ENCODE measurements around the gene GTF2I. TPM values are rescaled to one million over a fixed set of nuclear protein-coding genes. Genes with fewer than 3 reads are reported as not detected.

Gene GTF2I
- total RNA-seq (ENCODE audit: low replicate concordance): 256 and 310 TPM in 2 replicates

DNA sequence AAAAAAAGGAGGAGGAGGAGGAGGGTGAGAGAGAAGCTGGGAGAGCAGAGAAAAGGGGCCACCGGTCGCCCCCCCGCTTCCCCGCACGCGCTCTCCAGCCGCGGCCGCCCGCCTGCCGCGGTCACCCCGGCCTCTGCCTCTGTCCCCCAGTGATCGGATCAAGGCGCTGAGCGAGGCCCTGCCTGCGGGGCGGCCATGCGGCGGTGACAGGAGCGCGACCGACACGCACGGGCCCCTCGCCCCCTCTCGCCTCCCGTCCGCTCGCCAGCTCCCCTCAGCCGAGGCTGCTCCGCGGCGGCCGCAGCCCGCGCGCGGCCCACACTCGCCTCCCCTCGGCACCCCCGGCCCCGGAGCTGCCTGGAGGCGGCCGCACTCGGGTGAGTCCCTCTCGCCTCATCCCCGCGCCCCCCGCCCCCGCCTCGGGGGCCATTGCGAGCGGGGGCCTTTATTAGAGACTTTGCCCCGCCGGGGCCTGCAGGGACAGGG is at the start of gene GTF2I:
Gene GTF2I, plus strand, starts transcription at position 27 of the 486 bp plus-strand sequence. CDS start 31,411 bp downstream, outside the sequence.
- Histone ChIP-seq H3K27me3 (no peaks in the 10 kb centered on the region), H3K9ac (peak within 1 kb of the TSS; percentile 43), H3K79me2 (ENCODE audit: low read depth) (peaks cover 47% of the 10 kb centered on the region), H3K4me2 (peak within 1 kb of the TSS; percentile 95), H2AFZ (replicated peaks) (no peak within 1 kb of the TSS), H3K27ac (peak within 1 kb of the TSS; percentile 94), H3K36me3 (no peaks in the 10 kb centered on the region), H3F3A (ENCODE audit: low read depth) (peaks cover 50% of the 10 kb centered on the region), H3K4me3 (peak within 1 kb of the TSS; percentile 99), H3K9me3 (ENCODE audit: low read depth) (no peaks in the 10 kb centered on the region), H3K4me1 (peaks cover 38% of the 10 kb centered on the region), H4K20me1 (ENCODE audit: low read depth) (peaks cover 30% of the 10 kb centered on the region)
- Mint-ChIP-seq H3K27ac (peak within 1 kb of the TSS; percentile 99), H3K4me1 (peaks cover 54% of the 10 kb centered on the region), H3K36me3 (peaks cover 10% of the 10 kb centered on the region), H3K9me3 (no peaks in the 10 kb centered on the region), H3K4me3 (peak within 1 kb of the TSS; percentile 94), H3K27me3 (ENCODE audit: insufficient read depth, low read depth) (peaks cover 9% of the 10 kb centered on the region)
- TF ChIP-seq EZH2phosphoT487 (IDR thresholded peaks at IDR 0.05) (no peak), CTCF (IDR thresholded peaks at IDR 0.05) (no peak), EZH2 (IDR thresholded peaks at IDR 0.05) (no peak)
- DNase-seq (ENCODE audit: low spot score): peak; percentile 82

DNA sequence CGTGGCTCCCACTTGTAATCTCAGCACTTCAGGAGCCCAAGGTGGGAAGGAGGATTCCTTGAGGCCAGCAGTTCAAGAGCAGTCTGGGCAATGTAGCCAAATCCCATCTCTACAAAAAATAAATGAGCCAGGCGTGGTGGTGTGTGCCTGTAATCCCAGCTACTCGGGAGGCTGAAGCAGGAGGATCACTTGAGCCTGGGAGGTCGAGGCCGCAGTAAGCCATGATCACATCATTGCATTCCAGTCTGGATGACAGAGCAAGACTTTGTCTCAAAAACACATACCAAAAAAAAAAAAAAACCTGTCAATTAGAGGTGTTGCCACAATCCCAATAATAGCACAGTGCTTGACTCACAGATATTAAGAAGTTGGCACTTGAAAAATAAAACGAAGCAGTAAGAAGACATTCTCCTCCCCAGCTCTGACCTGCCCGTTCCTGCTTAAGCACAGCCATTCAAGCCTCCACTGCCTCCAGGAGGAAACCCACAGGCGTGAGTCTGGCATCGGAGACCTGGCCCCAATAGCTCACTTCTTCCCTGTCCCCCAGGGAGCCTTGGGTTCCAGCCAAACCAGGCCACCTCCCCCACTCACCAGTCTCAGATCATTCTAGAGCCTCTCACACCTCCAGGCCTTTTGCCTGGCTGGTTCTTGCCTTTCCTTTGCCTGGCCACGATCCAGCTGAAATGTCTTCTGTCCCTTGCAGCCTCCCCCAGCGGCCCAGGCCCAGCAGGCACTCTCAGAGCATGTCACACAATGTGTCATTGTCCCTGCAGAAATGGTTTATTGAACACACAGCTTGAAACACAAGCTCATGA is 45.3 kb upstream of the GTF2I start:
- TF ChIP-seq EZH2phosphoT487 (IDR thresholded peaks at IDR 0.05): no peak
- Histone ChIP-seq H3K4me2 (no peak overlapping the region), H3K27ac (peak overlapping the region; percentile 64), H3K4me3 (no peak overlapping the region), H3K9ac (no peak overlapping the region), H4K20me1 (ENCODE audit: low read depth) (no peaks in the 10 kb centered on the region), H3K36me3 (no peaks in the 10 kb centered on the region), H2AFZ (replicated peaks) (no peak overlapping the region), H3K27me3 (no peaks in the 10 kb centered on the region), H3F3A (ENCODE audit: low read depth) (peaks cover 15% of the 10 kb centered on the region), H3K4me1 (peaks cover 10% of the 10 kb centered on the region), H3K9me3 (ENCODE audit: low read depth) (no peaks in the 10 kb centered on the region), H3K79me2 (ENCODE audit: low read depth) (no peaks in the 10 kb centered on the region)
- H3K9me3 Mint-ChIP-seq: no peaks in the 10 kb centered on the region
- H3K4me3 Mint-ChIP-seq: peak overlapping the region; percentile 59
- DNase-seq (ENCODE audit: low spot score): peak; percentile 18
- H3K4me1 Mint-ChIP-seq: peaks cover 19% of the 10 kb centered on the region
- H3K36me3 Mint-ChIP-seq: peaks cover 3% of the 10 kb centered on the region
- peaks cover 11% of the 10 kb centered on the region for H3K27me3 Mint-ChIP-seq (ENCODE audit: insufficient read depth, low read depth)
- H3K27ac Mint-ChIP-seq: peak overlapping the region; percentile 91

GRCh38 chr7:74615933-74616780 is 41.4 kb upstream of the GTF2I start:
- no peak overlapping the region for H3K9ac ChIP-seq

More at GRCh38 chr7:74615933-74616780, 41.4 kb upstream of the GTF2I start:
- Histone ChIP-seq H3K4me2 (no peak overlapping the region), H3K36me3 (no peaks in the 10 kb centered on the region), H3F3A (ENCODE audit: low read depth) (peaks cover 27% of the 10 kb centered on the region), H3K27me3 (no peaks in the 10 kb centered on the region), H4K20me1 (ENCODE audit: low read depth) (no peaks in the 10 kb centered on the region), H3K79me2 (ENCODE audit: low read depth) (no peaks in the 10 kb centered on the region), H3K27ac (no peak overlapping the region), H3K4me1 (peaks cover 28% of the 10 kb centered on the region), H3K9me3 (ENCODE audit: low read depth) (no peaks in the 10 kb centered on the region), H3K4me3 (no peak overlapping the region), H2AFZ (replicated peaks) (no peak overlapping the region)
- H3K4me3 Mint-ChIP-seq: no peak overlapping the region
- no peak overlapping the region for H3K27ac Mint-ChIP-seq
- H3K9me3 Mint-ChIP-seq: no peaks in the 10 kb centered on the region
- TF ChIP-seq EZH2 (IDR thresholded peaks at IDR 0.05) (no peak), CTCF (IDR thresholded peaks at IDR 0.05) (no peak), EZH2phosphoT487 (IDR thresholded peaks at IDR 0.05) (no peak)
- H3K36me3 Mint-ChIP-seq: no peaks in the 10 kb centered on the region
- peaks cover 33% of the 10 kb centered on the region for H3K4me1 Mint-ChIP-seq
- H3K27me3 Mint-ChIP-seq (ENCODE audit: insufficient read depth, low read depth): peaks cover 16% of the 10 kb centered on the region
- no peak for DNase-seq (ENCODE audit: low spot score)
